SK-N-SH (cell line): ENCODE data around the gene UBR1.

Experiments
- CTCF ChIP-seq: fragments of 200-600 bp; sonication (generic); IDR thresholded peaks from 2 replicates; pipeline ENCODE4 v1.6.1; 2017; ENCODE audit warnings: antibody characterized with exemption, mild to moderate bottlenecking, moderate library complexity
- TF ChIP-seq, protein P1 (sequence below): IDR thresholded peaks from 2 replicates; pipeline ENCODE4 v1.4.0; 2012; ENCODE audit warnings: low read depth, borderline replicate concordance

GRCh38 chr15:43007551-43007950, 98.3 kb downstream of the UBR1 start:
- TF ChIP-seq, protein P1, sequence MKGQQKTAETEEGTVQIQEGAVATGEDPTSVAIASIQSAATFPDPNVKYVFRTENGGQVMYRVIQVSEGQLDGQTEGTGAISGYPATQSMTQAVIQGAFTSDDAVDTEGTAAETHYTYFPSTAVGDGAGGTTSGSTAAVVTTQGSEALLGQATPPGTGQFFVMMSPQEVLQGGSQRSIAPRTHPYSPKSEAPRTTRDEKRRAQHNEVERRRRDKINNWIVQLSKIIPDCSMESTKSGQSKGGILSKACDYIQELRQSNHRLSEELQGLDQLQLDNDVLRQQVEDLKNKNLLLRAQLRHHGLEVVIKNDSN = no peak
- no peak for TF ChIP-seq CTCF
